ENCODE measurements around the gene LFNG. TPM values are rescaled to one million over a fixed set of nuclear protein-coding genes. Genes with fewer than 3 reads are reported as not detected.

LFNG gene
- total and polyA plus RNA-seq, 2 experiments from 2014 or later: 0.45 to 1.3 TPM

GRCh38 chr7:2476776-2477446 is 42.7 kb upstream of the LFNG start:
- H3K27ac ChIP-seq: no peak overlapping the region

GRCh38 chr7:2477447-2478398 is 41.9 kb upstream of the LFNG start:
- DNase-seq (ENCODE audit: low read depth in 1 of 2, low spot score in 1 of 2): peak; percentile 69 to 71
- H3K27ac ChIP-seq: no peak overlapping the region
- H3K4me1 ChIP-seq (ENCODE audit: low read depth): no peaks in the 10 kb centered on the region
- H3K9me3 ChIP-seq (ENCODE audit: low read depth): no peaks in the 10 kb centered on the region
- peak; percentile 80 for TF ChIP-seq CTCF (IDR thresholded peaks at IDR 0.05; ENCODE audit: low read depth, low read length)
- no peaks in the 10 kb centered on the region for H3K27me3 ChIP-seq
- no peak overlapping the region for H3K4me3 ChIP-seq
- no peaks in the 10 kb centered on the region for H3K36me3 ChIP-seq

More at GRCh38 chr7:2476776-2477446, 42.7 kb upstream of the LFNG start:
- no peak for DNase-seq (ENCODE audit: low read depth in 1 of 2, low spot score in 1 of 2)
- no peaks in the 10 kb centered on the region for H3K27me3 ChIP-seq
- no peak overlapping the region for H3K4me3 ChIP-seq
- H3K9me3 ChIP-seq (ENCODE audit: low read depth): no peaks in the 10 kb centered on the region
- no peaks in the 10 kb centered on the region for H3K4me1 ChIP-seq (ENCODE audit: low read depth)
- no peaks in the 10 kb centered on the region for H3K36me3 ChIP-seq
- TF ChIP-seq CTCF (IDR thresholded peaks at IDR 0.05; ENCODE audit: low read depth, low read length): no peak

- H3K27ac ChIP-seq: no peak overlapping the region
- H3K27me3 ChIP-seq: no peaks in the 10 kb centered on the region
- H3K9me3 ChIP-seq (ENCODE audit: low read depth): no peaks in the 10 kb centered on the region
- TF ChIP-seq CTCF (IDR thresholded peaks at IDR 0.05; ENCODE audit: low read depth, low read length): no peak
- DNase-seq (ENCODE audit: low read depth in 1 of 2, low spot score in 1 of 2): no peak
- H3K4me3 ChIP-seq: no peak overlapping the region
- no peaks in the 10 kb centered on the region for H3K4me1 ChIP-seq (ENCODE audit: low read depth)
- H3K36me3 ChIP-seq: no peaks in the 10 kb centered on the region
These were observed 41.2 kb upstream of the LFNG start for GRCh38 chr7:2478399-2478785.

GRCh38 chr7:2478800-2479199 is 40.8 kb upstream of the LFNG start:
- H3K27ac ChIP-seq: no peak overlapping the region
- no peak for DNase-seq (ENCODE audit: low read depth in 1 of 2, low spot score in 1 of 2)
- H3K9me3 ChIP-seq (ENCODE audit: low read depth): no peaks in the 10 kb centered on the region
- H3K4me3 ChIP-seq: no peak overlapping the region
- no peak for TF ChIP-seq CTCF (IDR thresholded peaks at IDR 0.05; ENCODE audit: low read depth, low read length)
- no peaks in the 10 kb centered on the region for H3K4me1 ChIP-seq (ENCODE audit: low read depth)
- no peaks in the 10 kb centered on the region for H3K36me3 ChIP-seq
- H3K27me3 ChIP-seq: no peaks in the 10 kb centered on the region

GRCh38 chr7:2479276-2480069 is 40.1 kb upstream of the LFNG start:
- DNase-seq (ENCODE audit: low read depth in 1 of 2, low spot score in 1 of 2): no peak
- H3K36me3 ChIP-seq: no peaks in the 10 kb centered on the region
- no peaks in the 10 kb centered on the region for H3K27me3 ChIP-seq
- H3K4me3 ChIP-seq: no peak overlapping the region
- H3K27ac ChIP-seq: no peak overlapping the region
- H3K9me3 ChIP-seq (ENCODE audit: low read depth): no peaks in the 10 kb centered on the region
- H3K4me1 ChIP-seq (ENCODE audit: low read depth): no peaks in the 10 kb centered on the region
- no peak for TF ChIP-seq CTCF (IDR thresholded peaks at IDR 0.05; ENCODE audit: low read depth, low read length)
